Effector CD4-positive, alpha-beta T cell (primary cell): Measurements from ENCODE around the gene LDLR.
A peak's percentile ranks its signal among the peaks of the same experiment; 100 is the strongest.
"Not testable (repeated sequence)": the region's sequence is repeated elsewhere in the genome, so short reads cannot be mapped to it uniquely, and the experiment has no call there.

ENCODE experiments used
- DNase-seq: peaks from one replicate; pipeline ENCODE4 v3.0.0-alpha.2; 2020

LDLR gene

GRCh38 chr19:11073568-11073967, 15.7 kb upstream of the LDLR start:
- DNase-seq = no peak

- DNase-seq = not testable (repeated sequence)
These were observed 12.5 kb upstream of the LDLR start for GRCh38 chr19:11076792-11077191.

- no peak for DNase-seq
These were observed 10.4 kb upstream of the LDLR start for GRCh38 chr19:11078893-11079292.

GRCh38 chr19:11079999-11080398, 9.3 kb upstream of the LDLR start:
- no peak for DNase-seq

- DNase-seq = no peak
These were observed 1.3 kb upstream of the LDLR start for GRCh38 chr19:11087870-11088505.

- DNase-seq = no peak
These were observed 583 bp upstream of the LDLR start for GRCh38 chr19:11088506-11089253.

- DNase-seq = not testable (repeated sequence)
These were observed 676 bp downstream of the LDLR start for GRCh38 chr19:11090014-11090263.

- peak; percentile 96 for DNase-seq
These were observed 1.2 kb downstream of the LDLR start for GRCh38 chr19:11090264-11090996.

- no peak for DNase-seq
These were observed 1.9 kb downstream of the LDLR start for GRCh38 chr19:11090997-11091702.

- DNase-seq = peak; percentile 64
These were observed 2.5 kb downstream of the LDLR start for GRCh38 chr19:11091703-11092153.

GRCh38 chr19:11092181-11092538, 2.9 kb downstream of the LDLR start:
- DNase-seq = peak; percentile 55

- no peak for DNase-seq
These were observed 4.5 kb downstream of the LDLR start for GRCh38 chr19:11093689-11094238.

GRCh38 chr19:11094520-11094894, 5.2 kb downstream of the LDLR start:
- no peak for DNase-seq

- no peak for DNase-seq
These were observed 7.1 kb downstream of the LDLR start for GRCh38 chr19:11096210-11096841.

- DNase-seq = not testable (repeated sequence)
These were observed 8.1 kb downstream of the LDLR start for GRCh38 chr19:11097367-11097766.

GRCh38 chr19:11098327-11098726, 9.1 kb downstream of the LDLR start:
- DNase-seq = no peak

GRCh38 chr19:11098861-11099260, 9.6 kb downstream of the LDLR start:
- DNase-seq = no peak

- no peak for DNase-seq
These were observed 10.8 kb downstream of the LDLR start for GRCh38 chr19:11100049-11100448.

GRCh38 chr19:11101057-11101456, 11.8 kb downstream of the LDLR start:
- DNase-seq = no peak

GRCh38 chr19:11102944-11103343, 13.7 kb downstream of the LDLR start:
- no peak for DNase-seq

- not testable (repeated sequence) for DNase-seq
These were observed 14.4 kb downstream of the LDLR start for GRCh38 chr19:11103667-11104066.

- no peak for DNase-seq
These were observed 15.9 kb downstream of the LDLR start for GRCh38 chr19:11105014-11105636.
